ENCODE data around the gene CDKN1B. TPM values are rescaled to one million over a fixed set of nuclear protein-coding genes. Genes with fewer than 3 reads are reported as not detected.
A peak's percentile ranks its signal among the peaks of the same experiment; 100 is the strongest.

Gene CDKN1B
- total and polyA plus RNA-seq, 2 donors from 2014 or later, result 27.9 to 52.3 TPM

GRCh38 chr12:12686472-12686871, 30.7 kb upstream of the CDKN1B start:
- DNase-seq, result no peak
- Histone ChIP-seq H3K27me3 (ENCODE audit: control insufficient read depth, insufficient read depth, low read length) (no peaks in the 10 kb centered on the region), H3K9ac (ENCODE audit: low read length in 3 of 3) (no peak overlapping the region), H3K4me1 (ENCODE audit: control insufficient read depth in 2 of 3, insufficient read depth in 2 of 3, low read depth in 1 of 3, low read length in 3 of 3) (no peaks in the 10 kb centered on the region), H3K36me3 (ENCODE audit: control insufficient read depth in 2 of 3, insufficient read depth in 3 of 3, low read length in 3 of 3) (no peaks in the 10 kb centered on the region), H3K4me3 (ENCODE audit: low read length in 3 of 3) (no peak overlapping the region), H3K9me3 (ENCODE audit: control insufficient read depth in 2 of 3, insufficient read depth in 1 of 3, low read length in 3 of 3) (no peaks in the 10 kb centered on the region), H3K27ac (ENCODE audit: low read depth in 2 of 2, low read length in 2 of 2) (no peak overlapping the region)
- intact Hi-C loops (cut with DNase I), result no loop called here
- TF ChIP-seq CTCF (IDR thresholded peaks at IDR 0.05; ENCODE audit: borderline replicate concordance, extremely low read depth, insufficient read depth), result no peak
- FAIRE-seq, result no peak

DNA sequence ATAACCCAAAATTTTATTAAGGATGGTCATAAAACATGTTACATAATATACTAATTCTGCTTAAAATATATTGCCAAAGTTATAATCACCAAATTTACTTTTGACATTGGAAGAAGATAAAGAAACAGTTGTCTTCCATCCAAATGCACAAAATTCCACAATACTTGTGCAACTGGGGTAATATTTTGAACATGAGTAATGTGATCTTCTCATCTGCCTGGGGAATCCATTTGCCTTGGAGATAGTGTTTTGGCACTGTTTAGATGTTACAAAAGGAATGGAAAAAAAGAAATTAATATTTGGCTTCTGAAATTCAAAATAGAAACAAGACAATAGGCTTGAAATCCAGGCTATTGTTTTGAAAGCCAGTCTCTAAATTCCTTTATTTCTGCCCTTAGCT, 30.2 kb upstream of the CDKN1B start:
- Histone ChIP-seq H3K36me3 (ENCODE audit: control insufficient read depth in 2 of 3, insufficient read depth in 3 of 3, low read length in 3 of 3) (no peaks in the 10 kb centered on the region), H3K4me1 (ENCODE audit: control insufficient read depth in 2 of 3, insufficient read depth in 2 of 3, low read depth in 1 of 3, low read length in 3 of 3) (no peaks in the 10 kb centered on the region), H3K4me3 (ENCODE audit: low read length in 3 of 3) (no peak overlapping the region), H3K27ac (ENCODE audit: low read depth in 2 of 2, low read length in 2 of 2) (no peak overlapping the region), H3K9me3 (ENCODE audit: control insufficient read depth in 2 of 3, insufficient read depth in 1 of 3, low read length in 3 of 3) (no peaks in the 10 kb centered on the region), H3K9ac (ENCODE audit: low read length in 3 of 3) (no peak overlapping the region), H3K27me3 (ENCODE audit: control insufficient read depth, insufficient read depth, low read length) (no peaks in the 10 kb centered on the region)
- DNase-seq (no peak), FAIRE-seq (no peak)
- TF ChIP-seq CTCF (IDR thresholded peaks at IDR 0.05; ENCODE audit: borderline replicate concordance, extremely low read depth, insufficient read depth), result no peak
- intact Hi-C loops (cut with DNase I), result no loop called here

GRCh38 chr12:12689647-12690300, 27.4 kb upstream of the CDKN1B start:
- Histone ChIP-seq H3K9me3 (ENCODE audit: control insufficient read depth in 2 of 3, insufficient read depth in 1 of 3, low read length in 3 of 3) (no peaks in the 10 kb centered on the region), H3K4me1 (ENCODE audit: control insufficient read depth in 2 of 3, insufficient read depth in 2 of 3, low read depth in 1 of 3, low read length in 3 of 3) (no peaks in the 10 kb centered on the region), H3K27me3 (ENCODE audit: control insufficient read depth, insufficient read depth, low read length) (no peaks in the 10 kb centered on the region), H3K36me3 (ENCODE audit: control insufficient read depth in 2 of 3, insufficient read depth in 3 of 3, low read length in 3 of 3) (no peaks in the 10 kb centered on the region), H3K27ac (ENCODE audit: low read depth in 2 of 2, low read length in 2 of 2) (no peak overlapping the region), H3K9ac (ENCODE audit: low read length in 3 of 3) (no peak overlapping the region), H3K4me3 (ENCODE audit: low read length in 3 of 3) (no peak overlapping the region)
- DNase-seq, result peak in 3 of 5 donors; percentile 17 to 63 (median 57)
- FAIRE-seq, result no peak
- intact Hi-C loops (cut with DNase I), result no loop called here
- TF ChIP-seq CTCF (IDR thresholded peaks at IDR 0.05; ENCODE audit: borderline replicate concordance, extremely low read depth, insufficient read depth), result no peak

- Histone ChIP-seq H3K4me1 (ENCODE audit: control insufficient read depth in 2 of 3, insufficient read depth in 2 of 3, low read depth in 1 of 3, low read length in 3 of 3) (no peaks in the 10 kb centered on the region), H3K27ac (ENCODE audit: low read depth in 2 of 2, low read length in 2 of 2) (no peak overlapping the region), H3K27me3 (ENCODE audit: control insufficient read depth, insufficient read depth, low read length) (no peaks in the 10 kb centered on the region), H3K4me3 (ENCODE audit: low read length in 3 of 3) (no peak overlapping the region), H3K36me3 (ENCODE audit: control insufficient read depth in 2 of 3, insufficient read depth in 3 of 3, low read length in 3 of 3) (no peaks in the 10 kb centered on the region), H3K9me3 (ENCODE audit: control insufficient read depth in 2 of 3, insufficient read depth in 1 of 3, low read length in 3 of 3) (no peaks in the 10 kb centered on the region), H3K9ac (ENCODE audit: low read length in 3 of 3) (no peak overlapping the region)
- TF ChIP-seq CTCF (IDR thresholded peaks at IDR 0.05; ENCODE audit: borderline replicate concordance, extremely low read depth, insufficient read depth), result no peak
- no peak for FAIRE-seq
- intact Hi-C loops (cut with DNase I), result no loop called here
- DNase-seq, result no peak
Observed at GRCh38 chr12:12691549-12691948, 25.6 kb upstream of the CDKN1B start.
